ENCODE measurements around the gene SMPD3. TPM values are rescaled to one million over a fixed set of nuclear protein-coding genes. Genes with fewer than 3 reads are reported as not detected.
A peak's percentile ranks its signal among the peaks of the same experiment; 100 is the strongest.

Gene SMPD3
- total RNA-seq, 2 experiments from 2014 or later = 4.1 to 4.6 TPM

- Mint-ChIP-seq H3K9me3 (no peaks in the 10 kb centered on the region), H3K36me3 (ENCODE audit: low read depth) (peaks cover 30% of the 10 kb centered on the region), H3K27me3 (no peaks in the 10 kb centered on the region), H3K27ac (peak overlapping the region; percentile 95), H3K4me1 (peaks cover 44% of the 10 kb centered on the region), H3K4me3 (peak overlapping the region; percentile 93)
- CTCF ChIA-PET = no interaction called here
- POLR2A ChIA-PET = no interaction called here
- peak; percentile 14 for DNase-seq
These were observed 138.5 kb downstream of the SMPD3 start for GRCh38 chr16:68309799-68310198.

Other genes starting within 250 kb of the SMPD3 start
- gene ESRP2, start 212.4 kb downstream of the SMPD3 start, total RNA-seq = under 1 TPM in 1 of 2 experiments, not detected in 1; 0.08 TPM
- 10 to 100 TPM in 1 of 2 experiments, 1 to 10 TPM in 1; 8.4 to 10.1 TPM for gene PLA2G15, start 203.1 kb downstream of the SMPD3 start, total RNA-seq
- gene SLC7A6, start 184.0 kb downstream of the SMPD3 start, total RNA-seq = 100 to 1,000 TPM; 116 to 130 TPM
- gene SLC7A6OS, start 137.6 kb downstream of the SMPD3 start, total RNA-seq = 10 to 100 TPM; 25.9 to 28.6 TPM
- gene PRMT7, start 137.5 kb downstream of the SMPD3 start, total RNA-seq = 10 to 100 TPM; 76.9 TPM
- gene ZFP90, start 90.8 kb upstream of the SMPD3 start, total RNA-seq = 10 to 100 TPM; 36.0 to 37.8 TPM
- under 1 TPM in 1 of 2 experiments, not detected in 1; 0.31 TPM for gene CDH3, start 196.8 kb upstream of the SMPD3 start, total RNA-seq